HG02610 (cell line): ENCODE measurements around the gene FBXO9.

Source experiments
- ATAC-seq: cut with Tn5 transposase; IDR thresholded peaks from one replicate; pipeline ENCODE4 v1.9.1; 2021; ENCODE audit warnings: mild to moderate bottlenecking, moderate library complexity; ENCODE audit not compliant: unreplicated experiment

Gene FBXO9

GRCh38 chr6:53130569-53131290 is 65.5 kb downstream of the FBXO9 start:
- ATAC-seq = no peak

DNA sequence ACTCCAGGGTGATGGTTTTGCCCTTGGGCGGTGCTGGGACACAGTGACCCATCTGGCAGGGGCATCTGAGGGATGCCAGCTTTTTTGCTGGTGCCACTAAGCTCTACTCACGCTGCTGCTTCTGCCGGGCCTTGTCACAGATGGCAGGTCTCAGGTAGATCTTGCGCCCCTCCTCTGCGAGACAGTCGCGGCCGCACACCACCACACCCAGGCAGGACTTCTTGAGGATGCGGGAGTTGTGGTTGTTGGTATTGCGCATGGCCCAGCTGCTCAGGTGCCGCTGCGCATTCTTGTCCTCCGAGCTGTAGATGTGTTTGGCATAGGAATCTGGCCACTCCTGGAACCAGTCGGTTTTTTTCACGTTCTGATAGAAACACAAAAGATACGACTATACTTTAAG is 68.8 kb downstream of the FBXO9 start:
- no peak for ATAC-seq

DNA sequence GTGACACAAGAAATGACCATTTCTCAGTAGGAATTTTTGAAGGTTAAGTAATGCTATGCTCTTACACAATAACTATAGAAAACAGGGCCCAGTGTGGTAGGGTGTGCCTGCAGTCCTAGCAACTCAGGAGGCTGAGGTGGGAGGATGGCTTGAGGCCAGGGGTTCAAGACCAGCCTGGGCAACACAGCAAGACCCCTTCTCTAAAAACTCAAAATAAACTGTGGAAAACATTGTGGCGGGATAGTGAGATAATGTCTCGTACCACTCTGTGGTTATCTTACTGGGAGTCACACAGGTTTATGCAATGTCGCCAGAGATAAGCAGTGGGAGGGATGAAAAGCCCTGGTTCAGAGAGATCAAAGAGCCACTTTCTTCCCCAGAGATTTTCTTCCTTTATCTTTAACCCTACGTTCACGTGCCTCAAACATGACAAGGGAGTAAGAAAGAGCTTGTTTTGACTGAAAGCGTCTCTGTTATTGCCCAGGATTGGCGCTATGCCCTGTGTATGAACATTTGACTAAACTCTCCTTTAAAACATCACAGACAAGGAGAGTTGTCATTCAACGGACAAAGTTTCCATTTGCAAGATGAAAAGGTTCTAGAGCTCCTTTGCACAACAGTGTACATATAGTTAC is 69.5 kb downstream of the FBXO9 start:
- ATAC-seq = no peak

DNA sequence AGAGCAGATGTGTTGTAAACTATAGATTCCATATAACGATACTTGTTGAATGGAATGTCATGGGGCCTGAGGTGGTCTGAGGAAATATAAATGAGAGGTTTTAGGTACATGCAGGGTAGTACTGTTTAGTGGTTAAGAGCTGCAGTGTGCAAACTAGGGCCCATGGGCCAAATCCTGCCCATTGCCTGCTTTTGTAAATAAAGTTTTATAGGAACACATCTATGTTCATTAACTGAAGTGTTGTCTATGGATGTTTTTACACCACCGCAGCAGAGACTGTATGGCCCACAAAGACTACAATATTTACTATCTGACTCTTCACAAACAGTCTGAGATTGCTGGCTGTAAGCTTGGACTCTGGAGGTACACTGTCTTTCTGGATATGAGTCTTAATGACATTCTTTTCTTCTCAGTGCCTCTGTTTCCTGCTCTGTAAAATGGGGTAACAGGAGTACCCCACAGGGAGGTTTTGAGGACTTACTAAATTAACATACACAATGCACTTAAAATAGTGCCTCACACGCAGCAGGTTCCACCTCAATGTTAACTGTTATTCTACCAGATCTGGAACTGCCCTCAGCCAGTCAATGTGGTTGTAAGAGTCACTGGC is 70.9 kb downstream of the FBXO9 start:
- ATAC-seq = no peak

DNA sequence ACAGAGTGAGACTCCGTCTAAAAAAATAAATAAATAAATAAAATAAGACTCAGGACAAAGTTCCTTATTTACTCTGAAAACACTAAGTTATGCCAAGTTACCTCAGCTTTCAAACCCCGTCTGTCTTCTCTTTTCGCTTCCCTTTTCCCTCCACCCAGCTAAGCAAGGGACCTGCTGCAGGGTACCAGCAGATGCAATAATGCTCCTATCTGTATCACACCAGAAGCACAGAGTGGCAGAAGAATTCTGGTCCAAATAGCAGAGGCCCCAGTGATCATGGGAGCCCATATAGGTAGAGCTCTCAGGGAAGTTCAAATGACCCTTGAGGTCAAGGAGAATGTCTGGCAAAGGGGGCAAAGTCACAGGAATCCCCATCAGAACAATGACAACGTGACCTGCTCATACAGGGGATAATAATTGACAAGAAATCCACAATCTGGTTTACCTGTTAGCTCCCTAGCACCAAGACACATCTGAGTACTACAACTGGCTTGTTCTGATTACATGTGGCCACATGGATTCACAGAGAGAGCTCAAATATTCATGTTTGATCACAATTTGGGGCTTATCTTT is 74.7 kb downstream of the FBXO9 start:
- no peak for ATAC-seq

DNA sequence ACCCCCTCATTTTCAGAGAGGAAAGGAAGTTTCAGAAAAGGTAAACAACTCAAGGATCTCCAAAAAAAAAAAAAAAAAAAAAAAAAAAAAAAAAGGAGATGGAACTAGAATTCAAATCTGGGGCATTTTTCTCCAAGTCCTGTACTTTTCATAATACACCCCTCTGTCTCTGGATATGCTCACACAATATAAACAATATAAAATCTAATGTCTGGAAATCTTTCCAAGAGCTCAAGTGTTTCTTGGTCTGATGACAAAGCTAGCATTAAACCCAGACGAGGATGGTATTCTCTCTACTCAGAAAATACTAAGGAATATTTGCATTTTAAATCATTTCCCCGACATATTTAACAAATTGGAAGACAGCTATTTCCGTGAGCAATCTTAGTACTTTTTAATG is 77.6 kb downstream of the FBXO9 start:
- ATAC-seq = no peak

DNA sequence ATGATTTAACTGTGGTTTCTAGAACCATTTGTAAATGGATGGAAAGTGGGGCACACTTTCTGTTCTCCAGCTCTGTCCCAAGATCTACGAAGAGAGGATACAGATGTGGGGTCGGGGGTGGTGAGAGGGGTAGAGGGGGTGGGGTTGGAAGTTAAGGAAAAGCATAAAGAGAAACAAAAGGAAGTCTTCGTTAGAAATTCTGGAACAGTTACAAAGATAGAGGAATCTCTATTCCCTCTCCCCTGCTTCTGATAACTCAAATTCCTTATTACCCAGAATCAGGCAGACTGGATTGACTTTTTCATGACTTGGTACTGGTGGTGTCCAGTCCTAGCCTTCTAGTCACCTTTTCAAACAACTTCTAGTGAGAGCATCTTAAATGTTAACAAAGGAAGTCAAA is 78.5 kb downstream of the FBXO9 start:
- ATAC-seq = no peak

DNA sequence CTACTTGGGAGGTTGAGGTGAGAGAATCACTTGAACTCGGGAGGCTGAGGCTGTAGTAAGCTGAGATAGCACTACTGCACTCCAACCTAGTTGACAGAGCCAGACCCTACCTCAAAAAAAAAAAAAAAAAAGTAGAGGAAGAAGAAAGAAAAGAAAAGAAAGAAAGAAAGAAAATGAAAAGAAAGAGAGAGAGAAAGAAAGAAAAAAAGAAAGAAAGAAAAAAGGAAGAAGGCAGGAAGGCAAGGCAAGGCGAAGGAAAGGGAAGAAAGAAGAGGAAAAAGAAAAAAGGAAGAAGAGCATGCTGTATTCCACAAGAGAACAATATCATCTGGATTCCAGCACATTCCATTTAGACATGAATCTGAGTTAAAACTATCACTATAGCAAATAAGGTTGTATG is 79.6 kb downstream of the FBXO9 start:
- ATAC-seq = no peak

GRCh38 chr6:53148684-53149083 is 83.5 kb downstream of the FBXO9 start, which contains the start of gene GCM1:
TSS of gene GCM1 (minus strand) at chr6:53148841. CDS start at chr6:53145632, 3,209 bp downstream.
- ATAC-seq = no peak
